HK-2 (cell line): Measurements from ENCODE around the gene WDR7.

Experiments
- DNase-seq: peaks from one replicate; pipeline ENCODE4 v3.0.0-alpha.2; 2018; ENCODE audit not compliant: unreplicated experiment

Gene WDR7

DNA sequence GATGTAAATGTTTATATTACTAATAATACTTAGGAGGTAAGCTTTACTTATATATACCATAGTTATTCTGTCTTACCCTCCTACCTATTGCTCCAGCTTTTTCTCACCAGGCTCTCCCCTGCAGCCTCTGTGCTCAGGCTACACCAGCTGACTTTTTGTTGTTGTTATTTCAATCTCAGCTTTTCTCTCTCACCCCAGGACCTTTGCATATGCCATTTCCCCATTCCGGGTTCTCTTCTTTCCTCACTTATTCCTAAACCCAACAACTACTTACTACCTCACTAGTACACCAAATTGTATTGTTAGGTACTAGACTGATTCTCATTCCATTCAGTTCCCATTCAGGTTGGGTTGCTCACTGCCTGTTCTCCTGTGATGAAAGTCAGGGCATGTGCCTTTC, 339.5 kb downstream of the WDR7 start:
- no peak for DNase-seq

DNA sequence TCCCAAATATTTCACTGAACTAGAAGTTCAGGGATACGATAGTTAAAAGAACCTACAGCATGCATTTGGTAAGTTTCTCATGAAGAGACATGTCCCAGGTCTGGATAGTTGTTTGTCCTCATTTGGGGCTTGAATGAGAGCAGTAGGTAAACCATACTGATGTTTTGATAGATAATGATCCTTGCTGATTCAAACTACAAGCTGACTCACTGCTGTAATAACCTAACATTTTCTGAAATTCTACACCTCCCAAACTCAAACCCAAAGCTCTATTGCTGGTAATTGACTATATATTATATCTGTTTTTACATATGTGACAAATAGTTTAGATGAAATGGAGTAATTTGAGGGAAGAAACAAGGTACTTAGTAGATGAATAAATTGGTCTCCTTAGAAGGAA, 341.6 kb downstream of the WDR7 start:
- DNase-seq: no peak

DNA sequence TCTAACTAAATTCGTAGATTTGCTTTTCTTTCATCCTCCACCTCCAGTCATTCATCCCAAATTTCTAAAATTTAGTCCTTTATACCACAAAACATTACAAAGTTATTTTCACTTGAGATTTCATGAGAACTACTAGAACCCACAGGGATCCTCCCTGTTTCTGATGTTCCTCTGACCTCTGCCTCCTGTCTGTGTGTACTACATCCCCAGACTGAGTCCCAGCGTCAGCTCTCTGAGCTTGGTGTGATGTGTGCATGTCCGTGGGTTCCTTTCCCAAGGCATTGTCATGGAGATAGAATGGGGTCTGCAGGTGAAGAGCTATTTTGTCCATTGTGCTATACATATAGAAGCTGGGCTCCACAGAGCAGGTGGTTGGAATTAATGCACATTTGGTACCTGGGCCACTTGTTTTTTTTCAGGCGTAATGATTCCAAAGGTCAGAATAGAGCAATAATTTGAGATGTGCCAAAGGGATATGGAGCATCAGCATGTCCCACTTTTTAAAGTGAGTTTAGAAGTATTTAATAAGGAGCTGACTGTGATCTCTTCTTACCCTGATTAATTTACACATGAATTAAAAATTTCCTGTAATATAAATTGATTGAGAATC, 344.5 kb downstream of the WDR7 start:
- no peak for DNase-seq

DNA sequence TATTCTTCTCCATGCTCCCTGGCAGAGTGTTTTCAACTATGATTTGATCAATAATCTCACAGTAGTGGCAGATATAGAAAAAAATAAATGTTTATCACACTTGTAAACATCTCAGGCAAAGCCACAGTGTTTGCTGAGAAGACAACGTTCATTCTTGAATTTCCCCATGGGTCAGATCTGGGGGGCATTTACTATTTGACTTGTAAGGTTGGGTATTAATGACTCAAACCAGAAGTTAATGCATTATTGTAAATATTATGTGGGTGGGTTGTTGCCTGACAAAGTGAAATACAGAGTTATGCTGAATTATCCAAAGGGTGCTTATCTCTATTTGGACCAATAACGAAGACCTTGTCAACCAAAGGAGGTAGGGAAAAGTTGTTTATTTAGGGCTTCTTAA, 346.0 kb downstream of the WDR7 start:
- no peak for DNase-seq

DNA sequence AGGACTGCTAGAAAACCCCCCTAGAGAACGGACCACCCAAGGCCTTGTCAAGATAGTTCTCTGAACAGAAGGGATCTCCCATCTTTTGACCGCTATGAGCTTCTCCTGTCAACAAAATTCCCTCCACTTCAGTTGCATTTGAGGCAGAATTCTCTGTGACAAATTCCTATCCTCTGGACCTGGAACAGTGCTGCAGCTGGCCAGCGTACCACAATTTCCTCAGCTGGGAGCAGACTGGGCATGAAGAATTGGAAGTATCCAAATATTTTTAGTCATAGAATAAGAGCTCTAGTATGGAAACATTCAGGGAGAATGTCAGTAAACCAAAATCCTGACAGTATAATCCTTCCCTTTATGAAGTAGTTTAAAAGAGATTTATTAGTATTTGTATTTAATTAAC, 348.7 kb downstream of the WDR7 start:
- no peak for DNase-seq

DNA sequence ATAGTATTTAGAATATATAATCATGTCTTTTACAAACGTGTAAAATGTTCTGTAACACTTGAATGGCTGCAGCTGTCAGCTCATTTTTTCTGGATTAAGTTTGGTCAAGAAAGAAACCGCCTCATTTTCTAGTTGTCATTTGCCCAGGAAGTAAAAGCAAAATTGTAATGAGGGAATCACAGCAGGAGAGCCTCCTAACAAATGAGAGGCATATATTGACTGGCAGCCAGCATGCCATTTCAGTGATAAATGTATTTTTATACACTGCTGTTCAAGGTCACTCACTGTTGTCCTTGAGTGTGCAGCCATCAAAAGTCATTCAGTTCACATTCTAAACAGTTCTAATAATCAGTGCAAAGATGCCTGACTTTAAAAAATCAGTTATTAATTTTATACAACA, 351.5 kb downstream of the WDR7 start:
- DNase-seq: no peak

DNA sequence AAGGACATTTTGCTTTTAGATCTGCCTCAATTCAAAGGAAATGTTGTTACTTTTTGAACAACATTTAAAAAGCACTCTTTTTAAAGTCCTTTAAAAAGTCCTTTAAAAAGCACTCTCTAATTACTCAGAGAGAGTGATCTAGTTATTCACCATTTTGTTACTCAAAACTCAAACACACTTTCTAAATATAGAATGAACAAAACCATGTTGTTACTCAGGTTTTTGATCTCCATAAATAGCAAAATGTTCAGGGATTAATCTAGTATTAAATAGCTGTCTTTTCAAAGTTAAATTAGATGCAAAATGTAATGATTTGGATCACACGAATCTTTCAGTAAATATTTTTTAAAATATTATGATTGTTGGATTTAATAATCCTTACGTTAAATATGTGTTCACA, 352.2 kb downstream of the WDR7 start:
- DNase-seq: no peak

DNA sequence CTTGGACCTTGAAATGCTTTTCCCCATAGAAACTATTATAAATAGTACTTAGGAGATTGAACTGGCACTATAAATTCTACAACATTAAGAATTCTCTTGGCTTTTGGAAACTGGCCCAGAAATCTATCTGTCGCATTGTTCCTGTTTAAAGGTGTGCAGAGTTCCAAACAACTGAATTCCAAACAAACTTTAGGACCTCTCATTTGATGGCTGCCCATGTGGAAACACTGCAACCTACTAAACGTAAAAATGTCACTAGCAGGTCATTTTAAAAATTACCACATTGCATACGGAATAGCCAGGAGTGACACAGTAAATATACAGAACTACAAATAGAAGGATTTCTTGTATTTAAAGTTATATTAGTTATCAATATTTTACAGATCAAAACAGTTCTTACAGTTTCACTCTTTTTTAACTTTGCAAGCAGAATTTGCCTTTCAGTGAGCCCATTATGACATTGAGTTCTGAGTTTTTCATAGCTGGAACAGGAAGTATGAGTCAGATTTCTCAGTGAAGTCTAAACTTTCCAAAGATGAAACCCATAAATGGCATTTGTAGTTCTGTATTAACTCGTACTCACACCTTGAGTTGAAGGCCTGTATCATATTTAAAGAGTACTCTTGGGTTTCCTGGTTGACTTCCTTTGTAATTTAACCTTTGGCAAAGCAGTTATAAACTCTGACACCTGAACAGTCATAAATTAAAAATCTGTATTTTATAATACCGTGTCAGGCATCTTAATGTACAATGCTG, 353.4 kb downstream of the WDR7 start:
- DNase-seq: no peak

DNA sequence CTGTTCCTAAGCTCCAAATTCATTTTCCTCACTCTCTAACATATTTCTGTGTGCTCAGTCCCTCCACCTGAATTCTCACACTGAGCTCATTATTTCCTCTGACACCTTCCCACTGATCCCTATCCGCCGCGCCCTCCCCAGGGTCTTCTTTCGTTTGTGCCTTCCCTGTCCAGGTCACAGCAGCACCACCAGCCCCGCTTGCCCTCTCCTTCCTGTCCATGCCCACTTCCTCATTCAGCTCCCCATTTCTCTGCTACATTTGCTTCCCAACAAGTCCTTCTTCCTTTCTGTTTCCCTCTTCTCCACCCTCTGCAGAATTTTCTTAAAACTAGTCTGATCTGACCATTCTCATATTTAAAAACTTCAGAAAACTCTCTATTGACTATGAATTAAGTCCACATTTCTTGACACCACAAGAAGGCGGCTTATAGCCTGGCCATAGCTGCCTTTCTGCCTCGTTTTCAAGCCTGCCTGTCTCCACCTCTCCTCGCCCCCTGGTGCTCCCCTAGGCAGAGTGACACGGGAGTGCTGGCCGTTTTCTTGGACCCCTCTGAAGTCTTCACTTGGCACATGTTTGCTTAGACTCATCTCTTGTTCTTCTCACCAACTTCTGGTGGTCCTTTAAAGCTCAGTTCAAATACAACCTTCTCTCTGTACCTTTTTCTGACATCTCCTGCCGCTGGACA, 357.0 kb downstream of the WDR7 start:
- no peak for DNase-seq

DNA sequence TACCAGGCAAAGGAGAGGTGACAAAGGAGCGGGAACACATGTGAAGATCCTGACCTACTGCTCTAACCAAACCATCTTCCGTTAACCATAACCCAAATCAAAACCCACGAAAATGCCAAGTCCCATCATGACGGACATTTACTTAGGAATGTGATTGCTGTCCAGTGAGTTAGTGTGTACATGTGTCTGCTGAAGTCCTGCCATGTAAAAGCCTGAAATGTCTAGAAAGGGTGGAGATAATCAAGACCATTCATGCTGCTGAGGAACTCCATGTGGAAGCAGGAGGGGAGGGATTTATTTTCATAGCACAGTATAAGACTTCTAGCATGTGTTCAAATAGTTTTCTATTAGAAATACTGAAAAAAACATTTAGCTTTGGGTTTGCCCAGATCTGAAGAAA, 358.7 kb downstream of the WDR7 start:
- no peak for DNase-seq

DNA sequence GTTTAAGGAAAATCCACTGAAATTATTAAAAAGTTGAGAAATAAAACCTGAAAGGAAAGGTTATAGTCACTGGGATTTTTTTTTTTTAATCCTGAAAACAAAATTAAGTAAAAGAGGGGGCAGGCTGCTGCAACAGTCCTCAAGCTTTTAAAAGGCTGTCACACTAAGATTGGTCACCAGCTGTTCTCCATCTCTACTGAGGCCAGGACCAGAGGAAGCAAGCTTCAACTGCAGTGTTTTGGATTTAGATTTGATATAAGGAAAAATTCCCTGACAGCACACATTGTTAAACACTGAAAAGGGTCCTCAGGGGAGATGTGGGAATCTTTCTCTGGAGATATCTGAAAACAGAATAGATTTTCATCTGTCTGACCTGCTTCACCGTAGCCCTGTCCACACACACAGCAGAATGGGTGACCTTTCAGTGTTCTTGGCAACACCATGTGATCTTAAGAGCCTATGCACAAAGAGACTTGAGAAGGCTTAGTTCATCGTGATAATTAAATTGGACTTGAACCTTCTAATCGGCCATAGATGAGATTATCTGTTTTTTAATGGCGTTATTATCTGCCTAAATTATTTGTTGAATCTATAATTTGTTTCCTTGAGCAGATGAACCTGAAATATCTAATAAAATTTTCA, 363.7 kb downstream of the WDR7 start:
- no peak for DNase-seq

DNA sequence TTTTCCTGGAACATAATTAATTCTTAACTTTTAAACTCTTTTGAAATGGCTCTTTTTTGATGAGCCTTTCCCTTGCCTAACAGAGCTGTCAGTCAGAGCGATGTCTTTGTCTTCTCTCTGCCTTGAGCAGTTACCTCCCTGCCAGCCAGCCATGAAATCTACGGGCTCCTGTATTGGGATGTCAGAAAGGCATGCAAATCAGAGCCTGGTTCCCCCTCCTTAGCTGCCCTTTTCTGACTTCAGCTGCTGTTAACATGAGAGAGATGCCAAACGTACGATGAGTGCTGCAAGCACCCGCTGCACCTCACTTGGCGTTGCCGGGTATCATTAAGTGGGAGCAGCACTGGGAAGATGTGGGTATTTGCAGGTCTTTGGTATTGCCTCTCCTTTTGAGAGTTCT, 364.3 kb downstream of the WDR7 start:
- no peak for DNase-seq

DNA sequence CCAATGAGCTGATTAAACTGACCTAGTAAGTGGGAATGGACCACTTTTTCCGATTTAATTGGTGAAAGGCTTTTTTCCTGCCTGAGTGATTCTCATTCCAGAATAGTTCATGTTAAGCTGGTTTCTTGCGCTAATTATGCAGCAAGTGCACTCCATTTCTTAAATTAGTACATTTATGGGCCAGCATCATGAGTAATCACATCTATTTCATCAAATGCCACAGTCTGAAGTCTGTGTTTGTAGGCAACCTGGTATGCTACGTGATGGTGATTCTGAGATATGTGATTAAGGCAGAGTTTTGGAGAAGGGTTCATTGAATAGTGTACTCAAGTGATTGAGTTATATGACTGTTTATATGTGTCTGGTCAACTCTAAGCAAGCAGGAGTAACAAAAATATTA, 367.7 kb downstream of the WDR7 start:
- no peak for DNase-seq

DNA sequence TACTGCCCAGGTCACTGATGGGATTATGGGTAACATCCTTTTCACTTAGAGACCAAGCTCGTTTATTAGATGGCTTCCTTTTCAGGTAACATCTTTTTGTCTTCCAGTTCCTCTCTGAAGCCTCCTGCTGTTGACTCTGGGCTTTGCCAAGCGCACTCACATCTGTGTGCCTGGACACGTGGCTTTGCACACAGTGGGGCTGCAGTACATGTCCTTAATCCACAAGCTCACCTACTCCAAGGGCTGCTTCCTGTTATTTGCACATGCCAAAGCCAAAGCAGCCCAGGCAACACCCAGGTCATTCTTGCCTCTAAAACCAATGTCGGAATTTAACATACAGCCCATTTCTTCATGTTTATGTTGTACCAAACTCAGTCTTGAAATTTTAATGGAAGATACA, 371.6 kb downstream of the WDR7 start:
- DNase-seq: no peak

DNA sequence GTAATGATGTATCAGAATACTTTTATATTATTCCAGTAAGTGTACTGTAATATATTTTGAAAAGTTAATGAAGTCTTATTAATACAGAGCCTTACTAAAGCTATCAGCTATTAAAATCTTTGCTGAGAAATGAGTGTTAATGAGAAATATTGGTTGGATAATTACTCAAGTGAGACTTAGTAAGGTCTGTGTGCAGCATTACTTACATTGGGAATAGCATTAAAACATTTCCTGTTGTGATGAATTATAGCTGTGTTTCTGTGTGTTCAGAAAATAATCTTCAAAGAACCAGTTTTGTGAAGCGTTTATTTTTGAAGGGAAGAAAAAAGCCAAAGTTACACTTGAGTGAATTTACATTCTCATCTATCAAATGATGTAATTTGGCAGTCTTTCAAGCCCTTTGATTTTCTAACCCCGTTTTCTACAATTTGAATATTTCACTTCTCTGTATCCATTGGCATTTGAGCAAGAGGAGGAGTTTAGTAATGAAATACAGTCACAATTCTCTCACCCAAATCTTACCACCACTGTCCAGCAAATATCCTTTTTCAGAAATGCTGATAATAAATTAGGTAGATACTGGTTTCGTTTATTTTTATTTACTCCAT, 372.2 kb downstream of the WDR7 start:
- DNase-seq: no peak

DNA sequence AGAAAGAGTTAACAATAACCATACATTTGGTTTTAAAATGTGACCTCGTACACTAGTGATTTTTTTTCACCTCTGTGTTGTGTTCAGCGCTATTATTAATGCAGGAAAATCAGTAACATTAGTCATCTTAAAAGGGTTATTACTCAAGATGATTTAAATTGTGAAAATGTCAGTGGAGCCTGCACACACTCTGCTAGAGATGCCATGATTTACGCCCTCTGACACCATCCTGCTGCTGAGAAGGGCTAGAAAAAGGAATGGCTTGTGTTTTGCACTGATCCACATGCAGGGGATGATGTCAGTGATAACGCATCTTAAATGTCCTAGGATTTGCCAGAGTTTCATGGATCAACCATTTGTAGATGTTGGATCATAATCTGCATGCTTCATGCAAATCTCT, 374.4 kb downstream of the WDR7 start:
- no peak for DNase-seq

DNA sequence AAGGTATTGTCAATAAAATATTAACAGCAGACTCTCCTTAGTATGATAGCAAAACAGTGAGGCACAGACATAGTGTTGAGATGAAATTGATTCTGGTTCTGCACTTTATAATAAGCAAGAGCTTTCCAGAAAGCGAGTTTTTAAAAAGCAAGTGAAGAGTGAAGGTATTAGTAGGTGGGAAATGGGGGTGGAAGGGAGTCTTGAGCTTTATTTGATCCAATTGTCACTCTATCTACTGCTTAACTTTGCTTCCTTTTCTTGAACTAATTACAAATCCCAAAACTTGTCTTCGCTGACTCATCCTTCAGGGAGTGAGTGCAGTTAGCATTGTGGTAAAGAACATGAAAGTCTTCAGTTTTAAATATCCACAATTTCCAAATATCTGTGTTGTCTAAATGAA, 375.2 kb downstream of the WDR7 start:
- DNase-seq: no peak

DNA sequence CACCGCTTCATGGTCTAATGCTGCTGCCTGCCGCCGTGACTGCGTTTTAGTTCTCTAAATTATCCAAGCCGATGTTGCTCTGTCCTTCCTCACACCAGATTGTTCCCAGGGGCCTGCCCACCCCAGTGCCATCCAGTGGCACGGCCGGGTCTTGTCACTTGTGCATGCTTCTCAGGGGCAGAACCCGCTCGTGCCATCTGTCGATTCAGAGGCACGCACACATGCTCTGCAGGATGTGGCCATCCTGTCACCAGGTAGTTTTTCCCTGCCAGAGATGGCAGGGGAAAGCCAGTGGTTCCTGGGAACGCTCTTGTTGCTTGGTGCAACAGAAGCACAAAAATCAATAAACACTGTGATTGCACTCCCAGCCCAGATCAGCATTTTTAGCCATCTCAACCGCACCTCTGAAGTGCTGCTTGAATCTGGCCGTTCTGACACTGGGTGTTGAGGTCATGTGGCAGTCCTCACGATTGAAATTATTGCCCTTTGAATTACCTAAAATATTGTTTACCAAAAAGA, 376.1 kb downstream of the WDR7 start:
- DNase-seq: no peak

DNA sequence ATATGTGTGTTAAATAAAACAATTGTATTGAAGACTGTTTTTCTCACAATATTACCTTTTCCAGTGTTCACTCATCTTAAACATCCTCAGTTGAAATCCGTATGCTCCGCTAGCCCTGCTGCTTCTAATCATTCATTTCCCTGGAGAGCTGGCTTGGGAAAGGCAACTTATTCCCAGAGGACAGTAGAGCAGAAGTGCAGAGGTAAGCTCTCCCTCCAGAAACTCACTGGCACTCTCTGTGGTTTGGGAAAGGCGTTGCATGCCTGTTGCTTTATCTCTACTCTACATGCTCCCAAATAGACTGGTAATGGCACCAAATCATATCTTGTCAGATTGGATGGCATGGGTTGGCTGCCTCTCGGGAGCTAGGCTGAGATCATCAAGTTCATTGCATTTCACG, 378.6 kb downstream of the WDR7 start:
- DNase-seq: no peak

DNA sequence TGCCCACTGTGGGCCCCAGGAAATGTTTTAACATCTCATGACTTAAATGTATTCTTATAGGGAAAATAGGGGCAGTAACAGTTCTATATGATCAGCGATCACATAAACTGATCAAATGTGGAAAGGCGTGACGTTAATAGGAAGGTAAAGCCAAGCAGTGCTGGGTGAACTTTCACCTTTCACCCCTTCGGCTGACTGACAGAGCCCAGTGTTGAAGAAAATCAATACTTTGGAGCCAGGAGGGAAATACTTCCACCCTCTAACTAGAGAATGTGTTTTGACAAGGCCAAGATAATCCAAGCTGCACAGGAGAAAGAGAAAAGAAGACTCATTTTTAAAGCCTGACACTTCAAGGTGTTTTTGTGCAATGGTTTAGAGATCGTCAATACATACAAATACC, 379.3 kb downstream of the WDR7 start:
- DNase-seq: no peak

DNA sequence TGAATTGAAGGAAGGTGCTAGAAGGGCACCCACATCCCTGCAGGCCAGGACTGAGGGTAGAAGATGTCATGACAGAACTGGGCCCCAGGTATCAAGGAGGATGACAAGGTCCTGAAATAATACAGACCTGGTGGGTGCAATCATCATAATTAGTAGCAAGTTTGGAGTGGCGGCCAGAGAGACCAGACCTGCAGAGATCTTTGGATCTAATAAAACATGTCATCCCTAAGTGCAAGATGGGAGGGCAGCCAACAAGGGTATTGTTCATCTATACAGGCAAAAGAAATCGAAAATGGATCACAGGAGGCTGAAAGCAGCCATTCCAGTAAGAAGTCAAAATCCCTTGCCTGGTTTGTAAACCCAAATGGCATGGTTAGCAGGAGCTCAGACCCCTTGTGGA, 384.4 kb downstream of the WDR7 start:
- no peak for DNase-seq

DNA sequence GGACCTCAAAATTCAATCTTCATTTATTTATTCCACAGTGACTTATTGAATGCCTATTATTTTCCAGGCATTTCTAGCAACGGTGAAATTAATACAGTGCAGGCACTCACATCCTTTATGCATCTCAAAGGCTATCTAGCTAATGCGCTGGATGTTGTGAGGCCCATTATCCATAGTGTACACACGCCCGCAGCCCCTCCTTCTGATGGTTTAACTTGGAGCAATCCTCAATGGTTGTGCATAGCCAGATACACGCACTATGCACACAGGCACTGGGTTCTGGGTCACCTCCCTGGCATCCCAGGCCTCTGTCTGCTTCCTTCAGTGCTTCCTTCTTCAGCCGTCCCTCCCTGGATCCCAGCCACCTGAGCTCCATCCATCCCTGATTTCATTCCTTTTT, 387.2 kb downstream of the WDR7 start:
- DNase-seq: no peak
